Smooth muscle cell (in vitro differentiated cells): ENCODE measurements around the gene RINL. TPM values are rescaled to one million over a fixed set of nuclear protein-coding genes. Genes with fewer than 3 reads are reported as not detected.
A peak's percentile ranks its signal among the peaks of the same experiment; 100 is the strongest.

Experiments used
- DNase-seq: peaks from one replicate; lab custom pipeline; 2025; ENCODE audit not compliant: unreplicated experiment; lab: John Stamatoyannopoulos, UW
- H2AFZ ChIP-seq: fragments of 200-600 bp; sonication (generic); 2 replicates; pipeline ENCODE4 v1.6.0; 2016; ENCODE audit warnings: antibody characterized with exemption, low read depth, mild to moderate bottlenecking
- H3F3A ChIP-seq: fragments of 200-600 bp; sonication (generic); 2 replicates; pipeline ENCODE4 v1.6.0; 2017; ENCODE audit warnings: antibody characterized with exemption, low read depth
- H3K27ac ChIP-seq: fragments of 200-600 bp; sonication (generic); 2 replicates; pipeline ENCODE4 v1.5.1; 2016; ENCODE audit warnings: low read depth, mild to moderate bottlenecking
- H3K27me3 ChIP-seq: fragments of 200-600 bp; sonication (generic); 2 replicates; pipeline ENCODE4 v1.6.1; 2016; ENCODE audit warnings: low read depth, mild to moderate bottlenecking
- H3K36me3 ChIP-seq: fragments of 200-600 bp; sonication (generic); 2 replicates; pipeline ENCODE4 v1.5.1; 2016; ENCODE audit warnings: low read depth
- H3K4me1 ChIP-seq: fragments of 200-600 bp; sonication (generic); 2 replicates; pipeline ENCODE4 v1.5.1; 2016; ENCODE audit warnings: low read depth
- H3K4me2 ChIP-seq: fragments of 200-600 bp; sonication (generic); 2 replicates; pipeline ENCODE4 v1.6.0; 2016; ENCODE audit warnings: mild to moderate bottlenecking
- H3K4me3 ChIP-seq: fragments of 200-600 bp; sonication (generic); 2 replicates; pipeline ENCODE4 v1.5.1; 2016; ENCODE audit warnings: mild to moderate bottlenecking
- H3K79me2 ChIP-seq: fragments of 200-600 bp; sonication (generic); 2 replicates; pipeline ENCODE4 v1.6.0; 2016; ENCODE audit warnings: low read depth, mild to moderate bottlenecking
- H3K9ac ChIP-seq: fragments of 200-600 bp; sonication (generic); 2 replicates; pipeline ENCODE4 v1.6.0; 2016; ENCODE audit warnings: low read depth
- H3K9me3 ChIP-seq: fragments of 200-600 bp; sonication (generic); replicated peaks from 2 replicates; pipeline ENCODE4 v1.5.1; 2016; ENCODE audit warnings: low read depth
- H4K20me1 ChIP-seq: fragments of 200-600 bp; sonication (generic); 2 replicates; pipeline ENCODE4 v1.6.0; 2016; ENCODE audit warnings: low read depth
- CTCF ChIP-seq: fragments of 200-600 bp; sonication (generic); IDR thresholded peaks from 2 replicates; pipeline ENCODE4 v1.5.1; 2017; ENCODE audit warnings: borderline replicate concordance, mild to moderate bottlenecking, antibody characterized with exemption; ENCODE audit not compliant: insufficient read depth, poor library complexity, severe bottlenecking
- WGBS: methylation state at CpG from one replicate; pipeline ENCODE4 v1.1.7; 2016; ENCODE audit warnings: low lambda C conversion rate; 5-methylcytosine and 5-hydroxymethylcytosine counted together
- polyA plus RNA-seq: library from polyadenylated mRNA; unstranded; fragments of >200 nt; fragmentation: Nextera tagmentation; extraction: Ambion mirVana; gene quantifications from 2 replicates; pipeline ENCODE4 v1.2.1, GENCODE V29; 2016
- total RNA-seq: library from RNA; depleted of rRNA; stranded (reverse); fragments of >200 nt; gene quantifications from 2 replicates; pipeline ENCODE4 v1.2.3, GENCODE V29; 2014

RINL gene
- total and polyA plus RNA-seq, 2 experiments from 2014 or later: 2.0 to 3.0 TPM

- H3K27me3 ChIP-seq: no peaks in the 10 kb centered on the region
- no peaks in the 10 kb centered on the region for H3K9me3 ChIP-seq
- H2AFZ ChIP-seq: peak overlapping the region; percentile 89
- peak overlapping the region; percentile 36 for H3K4me3 ChIP-seq
- no peaks in the 10 kb centered on the region for H3K36me3 ChIP-seq
- peak overlapping the region; percentile 88 for H3K4me2 ChIP-seq
- WGBS: 26% methylated on average over 47 of the region's 62 CpGs
- no peak overlapping the region for H3K9ac ChIP-seq
- no peaks in the 10 kb centered on the region for H4K20me1 ChIP-seq
- TF ChIP-seq CTCF: peak; percentile 83
- H3K27ac ChIP-seq: no peak overlapping the region
- H3K4me1 ChIP-seq: no peaks in the 10 kb centered on the region
- H3K79me2 ChIP-seq: no peaks in the 10 kb centered on the region
- peak; percentile 23 for DNase-seq
- H3F3A ChIP-seq: no peaks in the 10 kb centered on the region
Observed at GRCh38 chr19:38869836-38870607, 8.1 kb downstream of the RINL start.

GRCh38 chr19:38869160-38869835, 8.8 kb downstream of the RINL start:
- Histone ChIP-seq H3K27ac (no peak overlapping the region), H3K9ac (no peak overlapping the region), H3K4me3 (peak overlapping the region; percentile 36), H3K27me3 (no peaks in the 10 kb centered on the region), H3K4me1 (no peaks in the 10 kb centered on the region), H2AFZ (peak overlapping the region; percentile 89), H3K36me3 (no peaks in the 10 kb centered on the region), H4K20me1 (no peaks in the 10 kb centered on the region), H3F3A (no peaks in the 10 kb centered on the region), H3K9me3 (no peaks in the 10 kb centered on the region), H3K79me2 (no peaks in the 10 kb centered on the region), H3K4me2 (peak overlapping the region; percentile 88)
- no peak for TF ChIP-seq CTCF
- DNase-seq: no peak
- WGBS: 51% methylated on average over 31 of the region's 34 CpGs

- WGBS: 95% methylated on average over 6 of the region's 6 CpGs
- TF ChIP-seq CTCF: no peak
- Histone ChIP-seq H3F3A (no peaks in the 10 kb centered on the region), H3K4me2 (no peak overlapping the region), H3K27me3 (no peaks in the 10 kb centered on the region), H3K4me1 (no peaks in the 10 kb centered on the region), H4K20me1 (no peaks in the 10 kb centered on the region), H3K79me2 (no peaks in the 10 kb centered on the region), H3K9me3 (no peaks in the 10 kb centered on the region), H3K4me3 (no peak overlapping the region), H2AFZ (no peak overlapping the region), H3K9ac (no peak overlapping the region), H3K27ac (no peak overlapping the region), H3K36me3 (no peaks in the 10 kb centered on the region)
- no peak for DNase-seq
Observed at GRCh38 chr19:38868551-38868950, 9.5 kb downstream of the RINL start.
